Esophagus muscularis mucosa (tissue), 4 donors: ENCODE results near the gene LONP1.

Experiments used
- CTCF ChIP-seq, 3 experiments: fragments of 200-600 bp in 2 of 3; fragments of 450-650 bp in 1 of 3; sonication (generic) in 2 of 3; IDR thresholded peaks; one replicate each; pipeline ENCODE4 v1.5.1; 2017 to 2019; ENCODE audit warnings: antibody characterized with exemption in 3 of 3, mild to moderate bottlenecking in 2 of 3, moderate library complexity in 1 of 3
- EP300 ChIP-seq: sonication (generic); formaldehyde crosslinking; IDR thresholded peaks from one replicate; pipeline ENCODE4 v1.6.1; 2017; ENCODE audit warnings: antibody characterized with exemption
- POLR2A ChIP-seq: fragments of 450-650 bp; IDR thresholded peaks from one replicate; pipeline ENCODE4 v1.6.1; 2017; ENCODE audit warnings: antibody characterized with exemption, moderate library complexity, mild to moderate bottlenecking, low read depth
- POLR2AphosphoS5 ChIP-seq, 2 donors: sonication (generic); formaldehyde crosslinking; IDR thresholded peaks; one replicate each; pipeline ENCODE4 v1.6.1; 2017; ENCODE audit warnings: antibody characterized with exemption in 2 of 2

- TF ChIP-seq CTCF (IDR thresholded peaks at IDR 0.05) (no peak), POLR2A (no peak), EP300 (no peak), POLR2AphosphoS5 (IDR thresholded peaks at IDR 0.05) (no peak)
These were observed 40.5 kb downstream of the LONP1 start for GRCh38 chr19:5679289-5680083.
